A549 (cell line): ENCODE data around the gene ASIC2. TPM values are rescaled to one million over a fixed set of nuclear protein-coding genes. Genes with fewer than 3 reads are reported as not detected.

ENCODE experiments used
- ATAC-seq, 2 experiments: fragments of 200-7000 bp in 1 of 2; fragments of >200 bp in 1 of 2; cut with Nextera tagmentation in 1 of 2; cut with Tn5 transposase in 1 of 2; 3 replicates each; pipeline versions ENCODE4 v1.8.0 to v1.9.1; 2018 to 2020; ENCODE audit warnings: mild to moderate bottlenecking in 1 of 2, moderate library complexity in 1 of 2
- CTCF ChIA-PET: fragments of 300-600 bp; sonication (Branson Sonifier 250); formaldehyde crosslinking; extraction: SDS; loops from one replicate; lab custom pipeline; 2021; ENCODE audit warnings: antibody characterized with exemption, inconsistent platforms; lab: Yijun Ruan, JAX
- POLR2A ChIA-PET: fragments of 350-600 bp; formaldehyde crosslinking; extraction: SDS; loops from one replicate; lab custom pipeline; 2021; ENCODE audit warnings: antibody characterized with exemption, inconsistent platforms; lab: Yijun Ruan, JAX
- DNase-seq, 2 experiments: peaks; one replicate each; pipeline versions ENCODE4 v3.0.0 to v3.0.0-alpha.2; 2011 to 2016; ENCODE audit warnings: low read depth in 1 of 2, low spot score in 1 of 2
- FAIRE-seq: peaks from 2 replicates; lab custom pipeline; 2011; peaks lifted over from hg19 to GRCh38; lab: Jason Lieb, UNC
- H3K27ac ChIP-seq, 2 experiments: fragments of >200 bp; sonication (Bioruptor Twin); formaldehyde crosslinking; 3 replicates each; pipeline ENCODE4 v1.5.1; 2016 to 2017
- H3K4me1 ChIP-seq: fragments of >200 bp; sonication (Bioruptor Twin); formaldehyde crosslinking; 3 replicates; pipeline ENCODE4 v1.6.1; 2016
- H3K4me2 ChIP-seq: fragments of >200 bp; sonication (Bioruptor Twin); formaldehyde crosslinking; 3 replicates; pipeline ENCODE4 v1.6.1; 2016
- H3K4me3 ChIP-seq: fragments of >200 bp; sonication (Bioruptor Twin); formaldehyde crosslinking; 3 replicates; pipeline ENCODE4 v1.5.1; 2016
- H3K9me3 ChIP-seq: fragments of >200 bp; sonication (Bioruptor Twin); formaldehyde crosslinking; 3 replicates; pipeline ENCODE4 v1.6.1; 2016
- BHLHE40 ChIP-seq: IDR thresholded peaks from 2 replicates; pipeline ENCODE4 v1.6.1; 2012; ENCODE audit warnings: low read depth, low read length, inconsistent platforms
- CHD4 ChIP-seq: fragments of 200-600 bp; sonication (generic); IDR thresholded peaks from 2 replicates; pipeline ENCODE4 v1.6.1; 2016; ENCODE audit warnings: antibody characterized with exemption, mild to moderate bottlenecking, borderline replicate concordance
- ESRRA ChIP-seq: fragments of 150-350 bp; IDR thresholded peaks from 2 replicates; pipeline ENCODE4 v1.6.1; 2014; ENCODE audit warnings: mild to moderate bottlenecking, low read length, borderline replicate concordance
- FOSB ChIP-seq: fragments of 250-450 bp; sonication (Bioruptor Pico); IDR thresholded peaks from 2 replicates; pipeline ENCODE4 v1.5.0; 2020; ENCODE audit warnings: mild to moderate bottlenecking, moderate library complexity
- FOSL2 ChIP-seq, 2 experiments: fragments of 450-650 bp in 1 of 2; fragments of >200 bp in 1 of 2; sonication (Bioruptor Twin) in 1 of 2; formaldehyde crosslinking; IDR thresholded peaks; 2 replicates each; pipeline versions ENCODE4 v1.5.0 to v1.6.1; 2016 to 2020; ENCODE audit warnings: mild to moderate bottlenecking in 1 of 2, moderate library complexity in 1 of 2
- HDAC2 ChIP-seq: fragments of 200-600 bp; sonication (generic); IDR thresholded peaks from 2 replicates; pipeline ENCODE4 v1.6.1; 2016
- JUN ChIP-seq, 2 experiments: fragments of >200 bp; sonication (Bioruptor Twin); formaldehyde crosslinking; IDR thresholded peaks; 2 replicates in 1 of 2; 3 replicates in 1 of 2; pipeline ENCODE4 v1.6.1; 2016 to 2017
- JUNB ChIP-seq: fragments of >200 bp; sonication (Bioruptor Twin); formaldehyde crosslinking; IDR thresholded peaks from 2 replicates; pipeline ENCODE4 v1.6.1; 2016
- KDM1A ChIP-seq: fragments of 200-600 bp; sonication (generic); IDR thresholded peaks from 2 replicates; pipeline ENCODE4 v1.6.1; 2016; ENCODE audit warnings: low read depth, mild to moderate bottlenecking
- MAZ ChIP-seq: fragments of 150-350 bp; IDR thresholded peaks from 2 replicates; pipeline ENCODE4 v1.6.1; 2014; ENCODE audit warnings: antibody characterized with exemption, low read depth, low read length, borderline replicate concordance
- NPAS2 ChIP-seq: fragments of 250-450 bp; sonication (Bioruptor Pico); IDR thresholded peaks from 2 replicates; pipeline ENCODE4 v1.8.0; 2022; ENCODE audit warnings: mild to moderate bottlenecking, moderate library complexity, borderline replicate concordance
- POLR2AphosphoS2 ChIP-seq: conservative IDR thresholded peaks from 2 replicates; pipeline ENCODE4 v1.6.1; 2012; ENCODE audit warnings: low read length, improper control_type of control experiment, inconsistent platforms
- RAD21 ChIP-seq, 2 experiments: fragments of >200 bp in 1 of 2; sonication (Bioruptor Twin) in 1 of 2; formaldehyde crosslinking in 1 of 2; IDR thresholded peaks in 1 of 2; conservative IDR thresholded peaks in 1 of 2; 2 replicates in 1 of 2; 3 replicates in 1 of 2; pipeline ENCODE4 v1.6.1; 2012 to 2018; ENCODE audit warnings: inconsistent platforms in 1 of 2
- RARB ChIP-seq: fragments of 250-450 bp; sonication (Bioruptor Pico); IDR thresholded peaks from 2 replicates; pipeline ENCODE4 v1.8.0; 2021; ENCODE audit warnings: mild to moderate bottlenecking, moderate library complexity
- RNF2 ChIP-seq: fragments of 200-600 bp; sonication (generic); IDR thresholded peaks from 2 replicates; pipeline ENCODE4 v1.6.1; 2016; ENCODE audit warnings: low read depth, mild to moderate bottlenecking, antibody characterized with exemption, moderate library complexity, borderline replicate concordance
- SREBF2 ChIP-seq: fragments of 450-650 bp; IDR thresholded peaks from 2 replicates; pipeline ENCODE4 v1.6.1; 2014; ENCODE audit warnings: mild to moderate bottlenecking, moderate library complexity
- TFCP2L1 ChIP-seq: fragments of 250-450 bp; sonication (Bioruptor Pico); IDR thresholded peaks from 2 replicates; pipeline ENCODE4 v1.5.0; 2021; ENCODE audit warnings: mild to moderate bottlenecking
- ZNF302 ChIP-seq: fragments of 250-450 bp; sonication (Bioruptor Pico); IDR thresholded peaks from 2 replicates; pipeline ENCODE4 v1.9.0; 2021; ENCODE audit warnings: inconsistent platforms, mild to moderate bottlenecking, moderate library complexity
- ZSCAN20 ChIP-seq: fragments of 250-450 bp; sonication (Bioruptor Pico); IDR thresholded peaks from 2 replicates; pipeline ENCODE4 v1.8.0; 2022; ENCODE audit warnings: mild to moderate bottlenecking, moderate library complexity
- WGBS: methylation state at CpG from one replicate; pipeline ENCODE4 v1.1.6; 2017; ENCODE audit errors: missing lambda C conversion rate; 5-methylcytosine and 5-hydroxymethylcytosine counted together
- polyA plus RNA-seq, 4 experiments: library from polyadenylated mRNA; depleted of rRNA in 3 of 4; stranded (reverse); fragments of >200 nt; fragmentation: RNase III in 1 of 4; extraction: RNeasy Plus Mini Kit Qiagen cat#74134 plus additional on column Dnase treatment in 1 of 4; gene quantifications; 2 replicates in 3 of 4; 3 replicates in 1 of 4; pipeline ENCODE4 v1.2.3, GENCODE V29; 2011 to 2017
- TF ChIP-seq, protein P1 (sequence below): IDR thresholded peaks from 2 replicates; pipeline ENCODE4 v1.6.1; 2012
- TF ChIP-seq, protein P2 (sequence below): fragments of 250-450 bp; sonication (Bioruptor Pico); IDR thresholded peaks from 2 replicates; pipeline ENCODE4 v1.5.0; 2021; ENCODE audit warnings: mild to moderate bottlenecking, moderate library complexity, borderline replicate concordance
- TF ChIP-seq, protein P3 (sequence below): fragments of 200-600 bp; sonication (generic); IDR thresholded peaks from 2 replicates; pipeline ENCODE4 v1.6.1; 2016; ENCODE audit warnings: antibody characterized with exemption, mild to moderate bottlenecking, moderate library complexity

ASIC2 gene
- polyA plus RNA-seq, 2 of the 4 experiments (the other 2 are of a cell fraction) = 1.5 to 1.9 TPM

DNA sequence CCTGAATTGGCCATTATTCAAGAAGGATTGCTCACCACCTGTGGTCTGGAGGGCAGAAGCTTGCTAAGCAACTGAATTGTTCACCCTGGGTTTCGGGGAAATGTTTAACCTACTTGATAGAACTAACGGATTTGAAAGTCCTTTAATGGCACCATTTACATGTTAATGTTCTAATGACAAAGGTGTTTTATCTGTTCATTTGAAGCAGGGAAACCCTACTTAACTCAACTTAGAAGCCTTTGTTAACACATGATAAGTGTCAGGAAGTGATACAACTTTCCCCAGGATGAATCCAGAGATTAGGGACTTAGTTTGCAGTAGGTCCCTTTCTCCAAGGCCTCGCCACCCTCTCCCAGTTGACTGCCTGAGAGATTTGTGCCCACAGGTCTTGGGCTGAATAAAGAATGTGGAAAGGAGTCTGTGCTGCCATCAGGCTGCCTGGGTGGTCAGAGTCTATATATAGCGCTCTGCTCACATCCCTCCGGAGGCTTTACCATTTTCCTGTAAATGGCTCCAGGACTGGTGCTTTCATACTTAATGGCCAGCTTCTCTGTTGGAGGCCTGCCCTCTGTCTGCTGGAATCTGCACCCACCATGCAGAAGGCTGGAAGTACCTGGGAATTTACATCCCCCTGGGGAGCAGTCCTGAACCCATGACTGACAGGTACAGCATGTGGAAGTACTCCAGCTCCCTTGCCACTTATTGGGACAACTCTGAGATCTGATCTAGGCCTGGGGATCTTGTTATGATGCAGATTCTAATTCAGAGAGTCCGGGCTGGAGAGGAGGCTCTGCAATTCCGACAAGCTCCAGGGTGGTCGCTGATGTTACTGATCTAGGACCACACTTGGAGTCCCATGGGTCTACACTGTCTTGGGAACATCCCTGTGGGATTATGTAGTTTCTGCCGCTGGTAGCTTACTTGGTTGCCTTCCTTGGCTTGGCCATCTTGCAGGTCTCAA is 99.9 kb downstream of the ASIC2 start:
- H3K27ac ChIP-seq = no peak overlapping the region
- WGBS = 65% methylated on average over 9 of the region's 9 CpGs
- no peak overlapping the region for H3K4me3 ChIP-seq
- DNase-seq = no peak
- ATAC-seq = no peak
- H3K9me3 ChIP-seq = no peaks in the 10 kb centered on the region
- H3K4me2 ChIP-seq = no peak overlapping the region
- CTCF ChIA-PET = interaction anchor here (1.1 to 2.3 kb wide), 5 partner anchors 9 to 215 kb away, joined by 3 to 9 read pairs (median 3); partner anchors contain the start of gene ASIC2
- FAIRE-seq = no peak
- TF ChIP-seq BHLHE40 (no peak), RNF2 (no peak)
- no peaks in the 10 kb centered on the region for H3K4me1 ChIP-seq
- POLR2A ChIA-PET = no interaction called here

DNA sequence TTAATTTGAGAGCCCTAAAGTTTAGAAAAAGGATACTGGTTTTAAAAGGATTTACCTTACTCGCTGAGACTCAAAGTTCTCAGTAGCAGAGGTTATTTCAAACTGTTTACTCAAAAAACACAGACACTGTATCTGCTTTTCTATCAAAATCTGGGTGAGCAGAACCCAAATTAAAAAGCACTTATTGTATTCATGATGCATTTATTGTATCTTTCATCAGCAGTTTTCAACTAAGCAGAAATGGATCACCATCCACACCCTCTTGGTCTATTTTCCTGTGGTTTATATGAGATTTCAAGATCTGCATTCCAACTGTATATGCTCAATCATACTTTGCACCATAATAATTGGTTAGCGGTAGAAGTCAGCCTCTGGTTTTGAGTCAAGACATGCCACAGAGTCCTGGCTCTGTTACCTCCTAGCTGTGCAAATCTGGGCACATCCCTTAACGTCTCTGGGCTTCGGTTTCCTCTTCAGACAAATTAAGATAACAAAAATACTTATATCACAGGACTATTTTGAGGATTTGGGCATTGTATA is 109.5 kb downstream of the ASIC2 start:
- ChIA-PET POLR2A (no interaction called here), CTCF (no interaction called here)
- ATAC-seq (no peak), FAIRE-seq (no peak), DNase-seq (no peak)
- no peaks in the 10 kb centered on the region for H3K4me1 ChIP-seq
- TF ChIP-seq ZNF302 (CRISPR knock-in tag) = no peak
- no peak for TF ChIP-seq FOSB (CRISPR knock-in tag)
- no peak for TF ChIP-seq KDM1A
- TF ChIP-seq, protein P1, sequence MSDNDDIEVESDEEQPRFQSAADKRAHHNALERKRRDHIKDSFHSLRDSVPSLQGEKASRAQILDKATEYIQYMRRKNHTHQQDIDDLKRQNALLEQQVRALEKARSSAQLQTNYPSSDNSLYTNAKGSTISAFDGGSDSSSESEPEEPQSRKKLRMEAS = no peak
- TF ChIP-seq, protein P2, sequence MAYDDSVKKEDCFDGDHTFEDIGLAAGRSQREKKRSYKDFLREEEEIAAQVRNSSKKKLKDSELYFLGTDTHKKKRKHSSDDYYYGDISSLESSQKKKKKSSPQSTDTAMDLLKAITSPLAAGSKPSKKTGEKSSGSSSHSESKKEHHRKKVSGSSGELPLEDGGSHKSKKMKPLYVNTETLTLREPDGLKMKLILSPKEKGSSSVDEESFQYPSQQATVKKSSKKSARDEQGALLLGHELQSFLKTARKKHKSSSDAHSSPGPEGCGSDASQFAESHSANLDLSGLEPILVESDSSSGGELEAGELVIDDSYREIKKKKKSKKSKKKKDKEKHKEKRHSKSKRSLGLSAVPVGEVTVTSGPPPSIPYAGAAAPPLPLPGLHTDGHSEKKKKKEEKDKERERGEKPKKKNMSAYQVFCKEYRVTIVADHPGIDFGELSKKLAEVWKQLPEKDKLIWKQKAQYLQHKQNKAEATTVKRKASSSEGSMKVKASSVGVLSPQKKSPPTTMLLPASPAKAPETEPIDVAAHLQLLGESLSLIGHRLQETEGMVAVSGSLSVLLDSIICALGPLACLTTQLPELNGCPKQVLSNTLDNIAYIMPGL (CRISPR knock-in tag) = no peak
- no peak for TF ChIP-seq JUNB
- TF ChIP-seq HDAC2 = no peak
- TF ChIP-seq ZSCAN20 (CRISPR knock-in tag) = no peak
- TF ChIP-seq TFCP2L1 = no peak
- no peak for TF ChIP-seq MAZ
- TF ChIP-seq ESRRA = no peak
- no peak for TF ChIP-seq CHD4
- no peak for TF ChIP-seq NPAS2
- TF ChIP-seq POLR2AphosphoS2 = no peak
- TF ChIP-seq JUN (IDR thresholded peaks at IDR 0.05) = no peak
- TF ChIP-seq RARB = no peak
- no peak for TF ChIP-seq RAD21 (conservative IDR thresholded peaks at IDR 0.05 in 1 of 2, IDR thresholded peaks at IDR 0.05 in 1 of 2)
- no peak for TF ChIP-seq SREBF2
- TF ChIP-seq, protein P3, sequence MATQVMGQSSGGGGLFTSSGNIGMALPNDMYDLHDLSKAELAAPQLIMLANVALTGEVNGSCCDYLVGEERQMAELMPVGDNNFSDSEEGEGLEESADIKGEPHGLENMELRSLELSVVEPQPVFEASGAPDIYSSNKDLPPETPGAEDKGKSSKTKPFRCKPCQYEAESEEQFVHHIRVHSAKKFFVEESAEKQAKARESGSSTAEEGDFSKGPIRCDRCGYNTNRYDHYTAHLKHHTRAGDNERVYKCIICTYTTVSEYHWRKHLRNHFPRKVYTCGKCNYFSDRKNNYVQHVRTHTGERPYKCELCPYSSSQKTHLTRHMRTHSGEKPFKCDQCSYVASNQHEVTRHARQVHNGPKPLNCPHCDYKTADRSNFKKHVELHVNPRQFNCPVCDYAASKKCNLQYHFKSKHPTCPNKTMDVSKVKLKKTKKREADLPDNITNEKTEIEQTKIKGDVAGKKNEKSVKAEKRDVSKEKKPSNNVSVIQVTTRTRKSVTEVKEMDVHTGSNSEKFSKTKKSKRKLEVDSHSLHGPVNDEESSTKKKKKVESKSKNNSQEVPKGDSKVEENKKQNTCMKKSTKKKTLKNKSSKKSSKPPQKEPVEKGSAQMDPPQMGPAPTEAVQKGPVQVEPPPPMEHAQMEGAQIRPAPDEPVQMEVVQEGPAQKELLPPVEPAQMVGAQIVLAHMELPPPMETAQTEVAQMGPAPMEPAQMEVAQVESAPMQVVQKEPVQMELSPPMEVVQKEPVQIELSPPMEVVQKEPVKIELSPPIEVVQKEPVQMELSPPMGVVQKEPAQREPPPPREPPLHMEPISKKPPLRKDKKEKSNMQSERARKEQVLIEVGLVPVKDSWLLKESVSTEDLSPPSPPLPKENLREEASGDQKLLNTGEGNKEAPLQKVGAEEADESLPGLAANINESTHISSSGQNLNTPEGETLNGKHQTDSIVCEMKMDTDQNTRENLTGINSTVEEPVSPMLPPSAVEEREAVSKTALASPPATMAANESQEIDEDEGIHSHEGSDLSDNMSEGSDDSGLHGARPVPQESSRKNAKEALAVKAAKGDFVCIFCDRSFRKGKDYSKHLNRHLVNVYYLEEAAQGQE = no peak
- no peak for TF ChIP-seq FOSL2 (IDR thresholded peaks at IDR 0.05)
- TF ChIP-seq FOSL2 (CRISPR knock-in tag; IDR thresholded peaks at IDR 0.05) = no peak
- H3K4me3 ChIP-seq = no peak overlapping the region
- H3K27ac ChIP-seq = no peak overlapping the region
- no peaks in the 10 kb centered on the region for H3K9me3 ChIP-seq
- no peak overlapping the region for H3K4me2 ChIP-seq
- WGBS = 47% methylated on average over 4 of the region's 4 CpGs
